Osteocyte (in vitro differentiated cells): ENCODE measurements around the gene TUBGCP6. TPM values are rescaled to one million over a fixed set of nuclear protein-coding genes. Genes with fewer than 3 reads are reported as not detected.

ENCODE experiments used
- DNase-seq: peaks from one replicate; pipeline ENCODE4 v3.0.0; 2021; ENCODE audit warnings: mixed read lengths; ENCODE audit not compliant: unreplicated experiment; ENCODE audit errors: extremely low spot score
- H3K27ac Mint-ChIP-seq: one replicate; pipeline ENCODE4 v1.8.0; 2021; ENCODE audit warnings: mild to moderate bottlenecking, mixed read lengths; ENCODE audit not compliant: unreplicated experiment
- H3K27me3 Mint-ChIP-seq: one replicate; pipeline ENCODE4 v1.8.0; 2021; ENCODE audit warnings: mixed read lengths; ENCODE audit not compliant: unreplicated experiment
- H3K36me3 Mint-ChIP-seq: one replicate; pipeline ENCODE4 v1.8.0; 2021; ENCODE audit warnings: mixed read lengths; ENCODE audit not compliant: unreplicated experiment
- H3K4me1 Mint-ChIP-seq: one replicate; pipeline ENCODE4 v1.8.0; 2021; ENCODE audit warnings: mixed read lengths; ENCODE audit not compliant: unreplicated experiment
- H3K4me3 Mint-ChIP-seq: one replicate; pipeline ENCODE4 v1.8.0; 2021; ENCODE audit warnings: mild to moderate bottlenecking, moderate library complexity, mixed read lengths; ENCODE audit not compliant: unreplicated experiment
- H3K9me3 Mint-ChIP-seq: one replicate; pipeline ENCODE4 v1.8.0; 2021; ENCODE audit warnings: mixed read lengths; ENCODE audit not compliant: unreplicated experiment
- total RNA-seq: library from RNA; stranded (reverse); gene quantifications from 2 replicates; pipeline ENCODE4 v1.2.1, GENCODE V29; 2021
- TF ChIP-seq, protein P1 (sequence below): fragments of 200-600 bp; sonication (generic); IDR thresholded peaks from 2 replicates; pipeline ENCODE4 v1.5.0; 2021; ENCODE audit warnings: antibody characterized with exemption, mild to moderate bottlenecking, moderate library complexity

Gene TUBGCP6
- total RNA-seq, 1 donor from 2014 or later = 55.7 TPM

DNA sequence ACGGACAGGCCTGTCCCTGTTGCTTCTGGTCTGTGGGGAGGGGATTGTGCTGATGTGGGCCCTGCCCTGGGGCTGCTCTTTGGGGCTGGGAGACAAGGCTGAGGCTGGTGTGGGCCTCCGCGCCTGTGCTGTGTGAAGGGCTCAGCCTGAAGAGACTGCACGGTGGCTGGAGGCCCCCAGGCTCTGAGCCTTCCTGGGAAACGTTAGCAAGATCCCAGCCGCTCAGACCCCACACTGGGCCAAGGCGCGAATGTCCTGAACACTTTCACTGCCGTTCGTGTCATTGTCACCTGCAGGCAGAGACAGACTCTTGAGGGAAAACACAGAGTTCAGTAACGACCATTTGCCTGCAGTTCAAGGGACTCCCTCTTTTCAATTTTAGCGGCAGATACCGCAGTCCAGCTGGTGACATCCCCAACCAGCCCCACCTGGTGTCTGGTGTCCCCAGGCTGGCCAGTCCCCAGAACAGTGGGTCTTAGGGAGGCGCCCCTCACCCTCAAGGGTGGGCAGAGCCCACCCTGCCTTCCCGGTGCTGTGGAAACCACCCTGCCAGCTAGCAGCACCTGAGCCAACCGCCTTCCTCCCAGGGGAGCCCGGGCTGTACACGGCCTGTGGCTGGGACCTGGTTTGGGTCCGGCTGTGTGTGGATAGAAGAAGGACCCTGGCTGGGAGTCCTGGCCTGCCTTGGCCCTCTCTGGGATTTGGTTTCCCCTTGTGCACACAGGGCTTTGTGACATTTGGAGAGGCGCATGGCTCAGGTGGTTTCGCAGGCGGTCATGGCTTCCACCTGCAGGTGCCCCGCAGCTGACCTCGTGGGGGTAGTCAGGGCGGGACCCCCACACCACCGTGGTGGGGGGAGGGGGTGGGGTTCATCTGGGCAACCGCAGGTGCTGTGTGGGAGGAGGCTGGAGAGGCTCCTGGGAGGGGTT lies 68.6 kb downstream of the TUBGCP6 start:
- H3K4me1 Mint-ChIP-seq = no peaks in the 10 kb centered on the region
- no peaks in the 10 kb centered on the region for H3K36me3 Mint-ChIP-seq
- no peaks in the 10 kb centered on the region for H3K27me3 Mint-ChIP-seq
- H3K4me3 Mint-ChIP-seq = no peak overlapping the region
- TF ChIP-seq, protein P1, sequence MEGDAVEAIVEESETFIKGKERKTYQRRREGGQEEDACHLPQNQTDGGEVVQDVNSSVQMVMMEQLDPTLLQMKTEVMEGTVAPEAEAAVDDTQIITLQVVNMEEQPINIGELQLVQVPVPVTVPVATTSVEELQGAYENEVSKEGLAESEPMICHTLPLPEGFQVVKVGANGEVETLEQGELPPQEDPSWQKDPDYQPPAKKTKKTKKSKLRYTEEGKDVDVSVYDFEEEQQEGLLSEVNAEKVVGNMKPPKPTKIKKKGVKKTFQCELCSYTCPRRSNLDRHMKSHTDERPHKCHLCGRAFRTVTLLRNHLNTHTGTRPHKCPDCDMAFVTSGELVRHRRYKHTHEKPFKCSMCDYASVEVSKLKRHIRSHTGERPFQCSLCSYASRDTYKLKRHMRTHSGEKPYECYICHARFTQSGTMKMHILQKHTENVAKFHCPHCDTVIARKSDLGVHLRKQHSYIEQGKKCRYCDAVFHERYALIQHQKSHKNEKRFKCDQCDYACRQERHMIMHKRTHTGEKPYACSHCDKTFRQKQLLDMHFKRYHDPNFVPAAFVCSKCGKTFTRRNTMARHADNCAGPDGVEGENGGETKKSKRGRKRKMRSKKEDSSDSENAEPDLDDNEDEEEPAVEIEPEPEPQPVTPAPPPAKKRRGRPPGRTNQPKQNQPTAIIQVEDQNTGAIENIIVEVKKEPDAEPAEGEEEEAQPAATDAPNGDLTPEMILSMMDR = no peak
- no peaks in the 10 kb centered on the region for H3K9me3 Mint-ChIP-seq
- no peak for DNase-seq
- H3K27ac Mint-ChIP-seq = no peak overlapping the region

DNA sequence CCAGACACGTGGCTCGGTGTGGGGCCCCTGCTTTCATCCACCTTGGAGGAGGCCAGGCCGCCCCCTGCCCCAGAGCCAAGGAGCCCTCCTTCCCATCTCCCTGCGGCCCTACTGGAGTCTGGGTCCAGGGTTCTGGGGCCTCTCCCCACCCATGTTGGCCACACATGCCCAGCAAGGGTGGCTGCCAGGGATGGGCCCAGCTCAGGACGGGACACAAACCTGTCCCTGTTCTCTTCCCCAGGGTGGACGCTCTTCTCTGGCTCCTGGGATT lies 69.7 kb downstream of the TUBGCP6 start:
- peaks cover 2% of the 10 kb centered on the region for H3K27me3 Mint-ChIP-seq
- TF ChIP-seq, protein P1 = no peak
- peaks cover 2% of the 10 kb centered on the region for H3K4me1 Mint-ChIP-seq
- H3K27ac Mint-ChIP-seq = no peak overlapping the region
- H3K4me3 Mint-ChIP-seq = no peak overlapping the region
- DNase-seq = no peak
- no peaks in the 10 kb centered on the region for H3K9me3 Mint-ChIP-seq
- no peaks in the 10 kb centered on the region for H3K36me3 Mint-ChIP-seq

DNA sequence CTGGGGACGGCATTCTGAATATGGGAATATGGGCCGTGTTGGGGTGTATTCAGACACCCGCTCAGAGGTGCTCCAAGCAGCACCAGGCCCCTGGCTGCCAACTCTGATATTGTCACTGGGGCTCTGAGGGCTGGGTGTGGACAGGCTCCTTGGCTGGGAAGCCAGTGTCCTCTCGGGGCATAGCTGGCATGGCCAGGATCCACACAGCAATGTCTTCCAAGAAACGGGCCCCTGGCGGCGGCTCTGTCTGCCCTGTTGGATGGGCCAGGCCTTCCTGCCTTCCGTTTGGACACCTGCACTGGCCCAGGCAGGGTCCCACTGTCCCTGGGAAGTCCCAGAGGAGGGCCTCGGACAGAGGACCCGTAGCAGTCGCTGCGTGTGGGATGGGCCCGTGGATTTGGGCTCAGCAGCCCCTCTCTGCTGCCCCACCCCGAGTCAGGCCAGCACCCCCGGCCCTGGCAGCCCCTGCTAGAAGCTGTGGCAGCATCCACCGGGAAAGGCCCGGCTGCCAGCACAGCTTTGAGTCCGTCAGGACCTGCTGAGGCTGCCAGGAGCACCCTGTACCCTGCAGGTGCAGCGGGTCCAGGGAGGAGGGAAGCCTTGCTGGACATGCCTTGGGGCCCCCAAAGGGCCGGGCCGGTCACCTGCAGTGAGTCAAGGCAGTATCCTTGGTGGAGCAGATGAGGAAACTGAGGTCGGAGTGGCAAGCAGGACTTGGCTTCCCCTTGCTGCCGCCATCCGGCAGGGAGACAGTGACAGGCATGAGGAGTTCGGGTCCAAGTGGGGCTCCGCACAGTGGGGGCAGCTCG lies 70.2 kb downstream of the TUBGCP6 start:
- Mint-ChIP-seq H3K9me3 (no peaks in the 10 kb centered on the region), H3K36me3 (no peaks in the 10 kb centered on the region), H3K27ac (no peak overlapping the region), H3K4me1 (peaks cover 2% of the 10 kb centered on the region), H3K4me3 (no peak overlapping the region), H3K27me3 (peaks cover 2% of the 10 kb centered on the region)
- TF ChIP-seq, protein P1 = no peak
- DNase-seq = no peak

DNA sequence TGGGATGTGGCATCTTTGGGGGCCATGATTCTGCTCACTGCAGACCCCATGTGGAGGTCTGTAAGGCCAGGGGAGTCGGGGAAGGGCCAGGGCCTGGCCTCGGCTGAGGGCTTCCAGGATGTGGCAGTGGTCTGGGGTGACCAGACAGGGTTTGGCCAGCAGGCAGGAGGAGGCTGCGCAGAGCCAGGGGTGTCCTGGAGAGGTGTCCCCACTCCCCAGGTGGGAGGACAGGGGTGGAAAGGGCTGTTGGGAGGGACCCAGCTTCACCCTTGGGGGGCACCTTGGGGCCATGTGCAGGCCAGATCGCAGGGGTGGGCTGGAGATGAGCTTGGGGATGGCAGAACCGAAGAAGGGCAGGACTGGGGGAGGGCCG lies 70.9 kb downstream of the TUBGCP6 start:
- DNase-seq = no peak
- Mint-ChIP-seq H3K27ac (no peak overlapping the region), H3K4me1 (peaks cover 5% of the 10 kb centered on the region), H3K9me3 (no peaks in the 10 kb centered on the region), H3K4me3 (no peak overlapping the region), H3K27me3 (peaks cover 6% of the 10 kb centered on the region), H3K36me3 (no peaks in the 10 kb centered on the region)
- TF ChIP-seq, protein P1 = no peak

DNA sequence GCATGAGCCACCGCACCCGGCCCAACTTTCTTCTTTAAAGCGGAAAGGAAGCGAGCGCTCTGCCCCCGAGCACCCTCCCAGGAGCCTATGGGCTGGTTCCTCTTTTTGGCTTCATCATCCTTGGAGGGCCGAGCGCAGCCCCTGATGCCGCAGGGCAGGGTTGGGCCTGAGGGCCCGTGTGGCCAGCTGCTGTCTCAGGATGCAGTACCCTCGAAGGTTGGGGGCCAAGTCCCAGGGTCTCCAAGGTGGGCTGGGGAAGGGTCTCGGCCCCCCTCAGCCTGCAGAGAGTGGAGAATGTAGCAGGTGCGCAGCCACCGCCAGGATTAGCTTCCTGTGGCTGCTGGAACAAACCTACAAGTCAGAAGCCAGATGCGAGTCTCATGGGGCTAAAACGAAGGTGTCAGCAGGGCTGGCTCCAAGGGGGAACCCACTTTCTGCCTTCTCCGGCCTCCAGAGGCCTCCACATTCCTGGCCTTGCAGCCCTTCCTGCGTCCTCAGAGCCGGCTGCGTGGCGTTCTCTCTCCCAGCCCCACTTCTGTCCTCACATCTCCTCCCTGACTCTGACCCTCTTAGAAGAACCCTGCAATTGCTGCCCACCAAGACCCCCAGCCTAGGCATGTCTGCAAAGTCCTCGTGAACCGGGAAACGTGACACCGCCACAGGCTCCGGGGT lies 71.4 kb downstream of the TUBGCP6 start:
- TF ChIP-seq, protein P1 = no peak
- peaks cover 5% of the 10 kb centered on the region for H3K4me1 Mint-ChIP-seq
- no peaks in the 10 kb centered on the region for H3K9me3 Mint-ChIP-seq
- H3K27ac Mint-ChIP-seq = no peak overlapping the region
- H3K4me3 Mint-ChIP-seq = no peak overlapping the region
- DNase-seq = no peak
- H3K27me3 Mint-ChIP-seq = peaks cover 10% of the 10 kb centered on the region
- no peaks in the 10 kb centered on the region for H3K36me3 Mint-ChIP-seq
